ENCODE data around the gene TPX2.
A peak's percentile ranks its signal among the peaks of the same experiment; 100 is the strongest.

TPX2 gene

GRCh38 chr20:31694842-31695593 is 44.1 kb upstream of the TPX2 start:
- no peak overlapping the region for H3K4me3 ChIP-seq (ENCODE audit: control insufficient read depth, low read depth, low read length)
- DNase-seq (ENCODE audit: low read depth): no peak
- TF ChIP-seq CTCF (conservative IDR thresholded peaks at IDR 0.05; ENCODE audit: control insufficient read depth, insufficient read depth, low read depth, low read length): no peak

GRCh38 chr20:31695849-31696804 is 43.0 kb upstream of the TPX2 start:
- no peak overlapping the region for H3K4me3 ChIP-seq (ENCODE audit: control insufficient read depth, low read depth, low read length)
- peak; percentile 92 for DNase-seq (ENCODE audit: low read depth)
- no peak for TF ChIP-seq CTCF (conservative IDR thresholded peaks at IDR 0.05; ENCODE audit: control insufficient read depth, insufficient read depth, low read depth, low read length)

GRCh38 chr20:31698243-31698802 is 40.8 kb upstream of the TPX2 start:
- TF ChIP-seq CTCF (conservative IDR thresholded peaks at IDR 0.05; ENCODE audit: control insufficient read depth, insufficient read depth, low read depth, low read length): no peak

GRCh38 chr20:31698803-31699718 is 40.0 kb upstream of the TPX2 start:
- no peak for TF ChIP-seq CTCF (conservative IDR thresholded peaks at IDR 0.05; ENCODE audit: control insufficient read depth, insufficient read depth, low read depth, low read length)
- no peak overlapping the region for H3K4me3 ChIP-seq (ENCODE audit: control insufficient read depth, low read depth, low read length)
- DNase-seq (ENCODE audit: low read depth): peak; percentile 97

More at GRCh38 chr20:31698243-31698802, 40.8 kb upstream of the TPX2 start:
- DNase-seq (ENCODE audit: low read depth): no peak
- no peak overlapping the region for H3K4me3 ChIP-seq (ENCODE audit: control insufficient read depth, low read depth, low read length)

GRCh38 chr20:31699801-31700728 is 39.0 kb upstream of the TPX2 start:
- no peak for TF ChIP-seq CTCF (conservative IDR thresholded peaks at IDR 0.05; ENCODE audit: control insufficient read depth, insufficient read depth, low read depth, low read length)
- DNase-seq (ENCODE audit: low read depth): no peak
- no peak overlapping the region for H3K4me3 ChIP-seq (ENCODE audit: control insufficient read depth, low read depth, low read length)
